Ammon's horn (tissue), 1 donor: ENCODE results near the gene EMC8.
"Not testable (repeated sequence)": the region's sequence is repeated elsewhere in the genome, so short reads cannot be mapped to it uniquely, and the experiment has no call there.

Source experiments
- DNase-seq: peaks from one replicate; pipeline ENCODE4 v3.0.0-alpha.2; 2016; ENCODE audit warnings: low spot score

The EMC8 gene

GRCh38 chr16:85835227-85835751, 35.9 kb upstream of the EMC8 start:
- no peak for DNase-seq

GRCh38 chr16:85834741-85835140, 35.4 kb upstream of the EMC8 start:
- DNase-seq = no peak

GRCh38 chr16:85833219-85833920, 34.0 kb upstream of the EMC8 start:
- no peak for DNase-seq

- no peak for DNase-seq
Measured at GRCh38 chr16:85832570-85833218, 33.4 kb upstream of the EMC8 start.

GRCh38 chr16:85830821-85831220, 31.5 kb upstream of the EMC8 start:
- DNase-seq = no peak

- DNase-seq = peak; percentile 68
Measured at GRCh38 chr16:85829751-85830445, 30.6 kb upstream of the EMC8 start.

GRCh38 chr16:85829171-85829719, 29.9 kb upstream of the EMC8 start:
- DNase-seq = no peak

GRCh38 chr16:85828166-85828565, 28.8 kb upstream of the EMC8 start:
- no peak for DNase-seq

- no peak for DNase-seq
Measured at GRCh38 chr16:85826686-85827247, 27.4 kb upstream of the EMC8 start.

- no peak for DNase-seq
Measured at GRCh38 chr16:85825326-85825725, 26.0 kb upstream of the EMC8 start.

GRCh38 chr16:85824161-85825135, 25.1 kb upstream of the EMC8 start:
- DNase-seq = no peak

GRCh38 chr16:85823328-85823920, 24.1 kb upstream of the EMC8 start:
- DNase-seq = no peak

- DNase-seq = no peak
Measured at GRCh38 chr16:85822145-85822544, 22.8 kb upstream of the EMC8 start.

- peak; percentile 83 for DNase-seq
Measured at GRCh38 chr16:85821390-85822135, 22.2 kb upstream of the EMC8 start.

GRCh38 chr16:85820604-85821372, 21.4 kb upstream of the EMC8 start:
- DNase-seq = no peak

GRCh38 chr16:85819771-85820170, 20.4 kb upstream of the EMC8 start:
- DNase-seq = no peak

GRCh38 chr16:85819245-85819644, 19.9 kb upstream of the EMC8 start:
- DNase-seq = peak; percentile 71

GRCh38 chr16:85817195-85817594, 17.9 kb upstream of the EMC8 start:
- DNase-seq = not testable (repeated sequence)

- no peak for DNase-seq
Measured at GRCh38 chr16:85816159-85816558, 16.8 kb upstream of the EMC8 start.
